Hippocampal formation (tissue), 2 donors: ENCODE results near the gene CYP46A1.

Experiments
- DNase-seq, 2 donors: peaks; one replicate each; lab custom pipeline; 2025; lab: John Stamatoyannopoulos, UW

CYP46A1 gene

GRCh38 chr14:99744199-99744872 is 60.2 kb downstream of the CYP46A1 start:
- DNase-seq: no peak

DNA sequence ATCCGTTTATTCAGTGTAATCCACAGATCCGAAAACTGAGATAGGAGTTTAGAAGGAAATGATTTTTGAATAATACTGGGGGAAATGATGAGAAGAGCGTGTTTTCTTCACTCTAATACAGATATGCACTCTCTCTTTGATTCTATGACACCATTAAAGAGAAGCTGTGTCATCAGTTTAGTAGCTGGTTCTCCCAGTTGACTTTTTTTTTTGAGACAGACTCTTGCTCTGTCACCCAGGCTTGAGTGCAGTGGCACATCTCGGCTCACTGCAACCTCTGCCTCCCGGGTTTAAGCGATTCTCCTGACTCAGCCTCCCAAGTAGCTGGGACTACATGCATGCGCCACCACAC is 60.8 kb downstream of the CYP46A1 start:
- no peak for DNase-seq

DNA sequence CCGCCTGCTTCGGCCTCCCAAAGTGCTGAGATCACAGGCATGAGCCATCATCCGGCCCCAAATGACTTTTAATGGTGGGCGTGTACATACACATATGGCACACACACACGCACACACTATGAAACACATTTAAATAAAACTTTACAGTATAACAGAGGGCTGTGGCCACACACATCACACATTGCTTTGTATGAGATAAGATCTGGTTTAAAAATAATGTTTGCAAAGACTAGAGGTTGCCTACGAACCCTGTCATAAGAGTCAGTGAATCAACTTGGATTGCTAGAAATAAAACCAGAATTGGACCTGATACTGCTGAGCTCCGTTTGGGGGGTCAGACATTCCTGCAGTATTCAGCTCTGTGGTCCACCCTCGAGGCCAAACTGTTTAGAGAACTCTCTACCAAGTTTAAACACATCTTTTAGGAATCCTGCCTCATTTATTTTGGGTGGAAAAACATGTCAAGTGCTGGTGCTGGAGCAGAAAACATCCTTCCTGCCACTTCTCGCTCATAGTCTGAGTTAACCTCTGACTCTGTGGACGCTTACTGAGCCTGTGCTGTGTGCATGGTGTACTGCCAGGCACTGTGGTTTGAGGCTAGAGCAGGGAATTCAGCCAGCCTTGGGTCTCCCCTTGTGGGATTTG is 61.3 kb downstream of the CYP46A1 start:
- no peak for DNase-seq

DNA sequence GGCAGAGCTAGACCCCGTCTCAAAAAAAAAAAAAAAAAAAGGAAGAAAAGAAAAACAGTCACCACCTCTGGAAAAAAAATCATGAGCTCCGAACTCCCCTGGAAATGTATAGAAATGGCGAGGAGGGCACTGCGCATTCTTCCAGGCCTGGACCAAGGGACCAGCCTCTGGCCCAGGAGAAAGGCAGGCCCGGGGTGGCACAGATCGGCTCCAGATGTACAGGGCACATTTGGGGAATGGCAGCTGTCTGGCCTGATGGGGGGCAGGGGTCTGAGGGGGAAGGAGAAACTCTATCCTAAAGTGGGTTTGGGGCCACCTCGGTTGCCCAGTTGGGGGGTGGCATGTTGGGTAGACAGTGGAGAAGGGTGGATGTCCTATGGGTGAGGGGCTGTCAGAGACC is 63.1 kb downstream of the CYP46A1 start:
- DNase-seq: no peak

DNA sequence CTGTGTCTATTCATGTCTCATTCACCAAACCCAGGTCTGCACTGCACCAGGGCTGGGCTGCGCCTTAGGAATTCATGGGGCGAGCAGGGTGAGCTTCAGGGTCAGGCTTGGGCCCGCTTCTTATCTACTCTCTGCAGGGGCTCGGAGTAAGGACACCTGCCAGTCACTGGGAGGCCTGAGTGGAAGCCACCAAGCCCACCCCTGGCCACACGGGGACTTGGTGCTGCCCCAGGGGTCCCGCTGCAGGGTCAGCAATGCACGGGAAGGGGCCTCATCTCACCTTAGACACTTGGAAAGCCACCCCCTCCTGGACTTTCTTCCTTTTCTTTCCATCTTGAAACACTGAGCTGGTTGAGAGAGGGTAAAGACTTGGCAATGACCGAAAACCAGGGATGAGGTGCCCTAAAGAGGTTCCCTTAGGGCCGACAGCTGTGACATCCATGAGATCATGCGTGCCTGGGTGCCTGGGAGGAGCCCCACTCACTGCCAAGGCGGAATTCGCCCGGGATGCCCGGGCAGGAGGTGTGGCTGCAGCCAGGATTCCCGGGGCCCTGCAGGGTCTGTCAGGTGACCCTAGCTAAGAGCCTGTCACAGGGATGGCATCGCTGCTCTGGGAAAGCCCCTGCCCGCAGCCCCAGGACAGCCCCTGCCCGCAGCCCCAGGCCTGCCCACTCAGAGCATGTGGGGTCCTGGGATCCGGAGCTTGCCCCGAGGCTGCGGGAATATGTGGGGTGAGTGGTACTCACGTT is 63.7 kb downstream of the CYP46A1 start:
- no peak for DNase-seq

- no peak for DNase-seq
Measured at GRCh38 chr14:99748529-99748928, 64.4 kb downstream of the CYP46A1 start.

- DNase-seq: no peak
Measured at GRCh38 chr14:99749142-99749541, 65.0 kb downstream of the CYP46A1 start.

DNA sequence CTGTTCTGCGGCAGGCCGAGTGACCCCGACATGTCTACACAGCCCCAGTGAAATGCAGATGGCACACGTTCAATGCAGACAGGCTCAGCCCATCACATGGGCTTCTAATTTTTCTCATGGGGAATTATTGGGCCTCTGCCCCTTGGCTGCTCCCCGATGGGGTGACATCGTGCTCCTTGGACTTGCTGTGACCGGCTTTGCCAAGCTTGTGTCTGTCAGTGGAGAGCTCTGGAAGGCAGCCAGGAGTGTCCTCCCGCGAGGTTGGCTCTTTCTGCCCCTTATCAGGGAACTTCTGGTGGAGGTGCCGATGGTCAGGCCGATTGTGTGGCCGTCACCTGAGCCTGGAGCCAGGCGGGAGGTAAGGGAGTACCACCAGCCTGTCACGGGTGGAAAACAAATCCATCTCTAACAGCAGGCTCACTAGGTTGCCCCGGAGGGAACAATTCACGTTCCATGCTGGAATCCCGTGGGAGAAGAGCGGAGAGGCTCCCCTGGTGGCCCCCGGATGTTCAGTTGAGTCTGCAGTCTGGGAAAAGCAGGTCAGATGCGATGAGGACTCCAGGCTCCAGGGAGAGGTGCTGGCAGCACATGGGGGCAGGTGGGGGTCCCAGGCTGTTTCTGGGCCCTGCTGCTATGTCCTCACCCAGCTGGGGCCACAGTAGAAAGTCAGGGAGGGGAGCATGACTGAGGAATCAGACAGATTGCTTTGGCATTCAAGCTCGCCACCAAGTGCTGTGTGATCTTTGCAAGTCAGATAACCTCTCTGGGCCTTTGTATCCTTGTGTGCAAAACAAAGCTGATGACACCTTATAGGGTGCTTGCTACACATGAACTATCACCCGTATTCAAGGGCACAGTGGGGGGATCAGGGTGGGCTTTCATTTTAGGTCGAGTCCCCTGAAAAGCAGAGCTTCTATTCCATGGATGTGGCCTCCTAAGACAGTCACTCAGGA is 65.9 kb downstream of the CYP46A1 start:
- no peak for DNase-seq

GRCh38 chr14:99750746-99751450 is 66.8 kb downstream of the CYP46A1 start:
- no peak for DNase-seq

DNA sequence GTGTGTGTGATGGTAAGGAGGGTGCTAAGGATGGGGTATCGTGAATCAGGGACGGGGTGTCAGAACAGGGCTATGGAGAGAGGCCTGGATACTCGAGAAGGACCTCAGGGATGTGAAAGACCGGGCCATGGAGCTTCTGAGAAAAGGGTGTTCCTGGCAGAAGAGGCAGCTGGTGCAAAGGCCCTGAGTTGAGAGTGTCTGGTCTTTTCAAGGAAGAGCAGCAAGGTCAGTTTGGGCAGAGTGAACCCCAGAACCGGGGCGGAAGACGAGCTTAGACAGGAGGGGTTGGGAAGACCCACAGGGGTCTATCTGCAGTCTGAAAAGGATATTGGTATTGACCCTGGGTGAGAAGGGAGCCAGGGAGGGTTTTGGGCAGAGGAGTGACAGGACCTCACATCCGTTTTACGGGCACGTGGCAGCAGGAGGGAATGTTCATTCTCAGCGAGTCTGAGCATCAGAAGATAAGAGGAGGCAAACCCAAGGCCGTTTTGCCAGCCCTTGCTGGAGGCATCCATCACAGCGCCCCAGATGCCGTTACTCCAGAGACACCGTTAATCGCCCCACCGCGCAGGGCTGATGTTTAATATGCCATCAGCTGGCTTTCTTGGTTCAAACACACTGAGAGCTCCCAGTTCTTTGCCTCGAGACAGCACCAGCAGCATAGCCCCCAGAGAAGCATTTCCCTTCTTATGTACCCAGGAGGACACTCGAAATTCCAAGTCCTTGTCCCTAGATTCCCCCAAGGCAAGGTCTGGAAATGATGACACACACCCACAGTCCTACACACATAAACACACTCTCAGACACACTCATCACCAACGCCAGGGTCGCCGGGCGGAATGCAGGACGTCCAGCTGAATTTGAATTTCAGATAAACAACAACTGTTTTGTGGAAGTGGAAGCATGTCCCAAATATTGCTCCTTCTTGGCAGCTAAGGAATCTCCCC is 67.7 kb downstream of the CYP46A1 start:
- no peak for DNase-seq

GRCh38 chr14:99752486-99753121 is 68.5 kb downstream of the CYP46A1 start:
- no peak for DNase-seq

DNA sequence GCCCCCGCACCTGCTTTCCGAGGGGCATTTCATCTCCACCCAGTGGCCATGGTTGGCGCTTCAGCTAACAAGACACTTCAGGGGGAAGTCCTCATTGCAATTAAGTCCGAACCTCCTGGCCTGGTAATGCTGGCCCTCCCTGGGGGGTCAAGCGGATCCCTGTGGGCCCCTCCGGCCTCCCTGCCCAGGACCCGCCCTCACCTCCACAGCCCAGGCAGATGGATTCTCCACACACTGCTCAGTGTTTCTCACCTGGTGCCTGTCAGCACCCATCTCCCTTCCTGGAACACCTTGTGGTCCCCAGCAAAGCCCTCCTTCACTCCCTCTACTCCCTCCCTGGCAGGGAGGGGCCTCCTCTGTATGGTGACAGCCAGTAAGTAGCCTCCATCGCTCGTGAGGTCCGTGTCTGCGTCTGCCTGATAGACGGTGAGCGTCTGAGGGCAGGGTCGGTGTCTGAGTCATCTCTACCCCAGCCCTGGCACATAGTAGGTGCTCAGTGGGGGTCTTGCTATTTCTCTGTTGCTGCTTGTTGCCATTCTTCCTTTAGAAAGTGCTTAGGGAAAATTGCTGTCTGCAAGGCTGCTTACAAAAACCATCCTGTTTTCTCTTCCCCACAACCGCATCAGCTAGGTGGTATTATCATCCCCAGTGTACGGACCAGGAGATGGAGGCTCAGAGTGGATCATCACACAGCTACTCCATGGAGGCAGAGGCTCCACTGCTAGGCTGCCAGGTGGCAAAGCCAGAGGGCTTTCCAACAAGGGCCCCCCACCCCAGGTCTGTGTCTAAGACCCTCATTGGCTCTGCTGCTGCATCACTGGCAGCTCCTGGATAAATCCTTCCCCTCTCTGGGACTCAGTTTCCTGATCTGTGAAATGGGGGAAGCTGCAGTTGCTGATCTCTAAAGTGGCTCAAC is 69.4 kb downstream of the CYP46A1 start:
- no peak for DNase-seq

DNA sequence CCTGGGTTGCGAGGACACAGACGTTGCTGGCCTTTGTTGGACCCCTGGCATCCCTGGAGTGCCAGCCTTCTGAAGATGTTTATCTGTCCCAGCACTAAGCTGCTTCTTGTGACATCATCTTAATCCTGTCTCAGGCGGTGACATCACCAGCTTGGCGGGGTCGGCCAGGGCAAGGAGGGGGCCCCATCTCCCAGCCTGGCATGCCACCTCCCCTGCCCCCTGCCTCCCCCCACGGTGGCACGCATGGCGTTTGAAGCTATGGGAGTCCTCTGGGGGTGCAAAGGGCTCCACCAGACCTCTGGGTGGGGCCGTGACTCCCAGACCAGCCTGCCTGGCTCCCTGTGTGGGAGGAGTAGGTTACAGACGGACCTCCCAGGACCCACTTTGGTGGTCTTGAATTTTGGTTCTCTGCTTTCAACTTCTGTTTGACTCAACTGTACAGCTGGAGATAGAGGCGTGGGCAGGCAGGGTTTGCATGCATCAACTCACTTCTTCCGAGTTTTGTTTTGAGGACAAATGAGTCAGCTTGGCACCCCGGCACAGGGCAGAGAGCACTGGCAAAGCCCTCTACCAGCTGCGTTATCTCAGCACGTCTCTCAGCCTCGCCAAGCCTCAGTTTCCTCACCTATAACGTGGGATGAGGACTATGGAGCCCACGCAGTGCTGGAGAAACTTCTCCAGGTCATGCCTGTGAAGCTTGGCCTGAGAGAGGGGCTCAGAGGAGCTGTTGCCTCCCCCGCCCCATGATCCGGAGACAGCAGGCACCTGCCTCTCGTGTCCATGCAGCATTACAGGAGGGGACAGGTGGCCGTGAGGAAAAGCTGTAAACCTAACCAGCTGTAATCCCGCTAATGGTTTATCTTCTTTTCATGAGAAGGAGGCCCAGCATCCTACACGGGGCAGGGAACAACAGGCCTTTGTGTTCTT is 70.3 kb downstream of the CYP46A1 start:
- no peak for DNase-seq

GRCh38 chr14:99755068-99755405 is 70.9 kb downstream of the CYP46A1 start:
- no peak for DNase-seq

DNA sequence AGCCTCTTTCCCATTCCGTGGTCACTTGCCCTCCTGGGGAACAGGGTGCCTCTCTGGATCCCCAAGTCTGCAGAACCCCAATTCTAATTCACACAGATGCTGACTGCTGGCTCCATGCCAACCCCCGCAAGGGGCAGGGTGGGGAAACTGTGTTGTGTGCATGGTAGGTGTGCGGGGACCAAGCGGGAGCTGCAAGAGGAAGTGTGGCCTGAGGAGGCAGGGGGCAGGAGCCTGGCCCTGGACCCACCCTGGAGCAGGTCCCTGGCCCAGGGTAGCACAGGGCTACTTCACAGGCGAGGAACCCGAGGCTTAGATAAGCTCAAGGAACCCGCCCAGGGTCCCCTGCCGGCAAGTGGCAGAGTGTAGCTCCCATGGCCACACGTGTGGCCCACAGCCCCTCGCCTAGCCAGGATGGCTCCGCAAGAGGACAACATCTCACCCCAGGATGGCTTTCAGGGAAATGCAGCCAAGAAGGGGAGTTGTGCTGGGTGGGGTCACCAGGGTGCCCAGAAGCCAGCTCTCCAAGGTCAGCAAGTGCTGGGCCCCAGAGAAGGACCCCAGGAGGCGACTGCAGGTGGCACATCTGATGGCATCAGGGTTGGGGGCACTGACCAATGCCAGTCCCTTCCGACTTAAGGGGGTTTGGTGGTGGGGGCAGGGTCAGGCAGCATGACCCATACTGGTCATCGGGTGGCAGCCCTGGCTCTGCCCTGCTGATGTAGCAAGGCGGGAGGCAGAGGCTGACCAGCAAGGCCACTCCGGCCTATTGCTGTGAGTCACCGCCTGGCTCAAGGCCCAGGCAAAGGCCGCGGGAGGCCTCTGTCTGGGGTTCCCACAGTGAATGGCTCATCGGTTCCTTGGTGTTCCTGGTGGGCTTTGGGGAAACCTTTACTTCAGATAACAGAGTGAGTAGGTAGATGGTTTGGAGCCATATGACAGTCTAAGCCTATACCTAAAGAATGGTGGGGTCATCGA is 71.8 kb downstream of the CYP46A1 start:
- peak; percentile 17 to 54 for DNase-seq

- no peak for DNase-seq
Measured at GRCh38 chr14:99756796-99757195, 72.7 kb downstream of the CYP46A1 start.
